ENCODE measurements around the gene LIG4.
"Not testable (repeated sequence)": the region's sequence is repeated elsewhere in the genome, so short reads cannot be mapped to it uniquely, and the experiment has no call there.

LIG4 gene

DNA sequence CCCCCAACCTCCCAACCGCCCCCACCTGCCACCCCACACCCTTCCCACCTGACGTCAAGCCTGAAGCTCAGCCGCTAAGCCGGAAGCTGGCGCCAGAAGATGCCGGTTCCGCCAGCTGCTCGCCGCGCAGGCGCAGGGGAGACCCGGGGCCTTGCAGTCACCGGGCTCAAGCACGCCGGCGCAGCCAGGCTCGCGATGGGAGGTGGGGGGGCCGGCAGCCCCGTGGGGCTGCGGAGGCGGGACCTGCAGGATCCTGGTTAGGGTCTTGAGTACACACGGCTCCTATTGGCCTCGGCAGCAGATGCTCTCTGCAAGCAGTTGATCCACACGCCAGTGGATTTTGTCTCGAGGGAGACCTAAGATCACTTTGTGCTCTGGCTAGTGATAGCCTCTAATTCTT lies at the start of gene LIG4:
Gene LIG4, minus strand, starts transcription at position 101 of the 400 bp plus-strand sequence. CDS start 4,268 bp downstream, outside the sequence.
- FAIRE-seq (no peak), DNase-seq (ENCODE audit: low spot score) (peak; percentile 89)

DNA sequence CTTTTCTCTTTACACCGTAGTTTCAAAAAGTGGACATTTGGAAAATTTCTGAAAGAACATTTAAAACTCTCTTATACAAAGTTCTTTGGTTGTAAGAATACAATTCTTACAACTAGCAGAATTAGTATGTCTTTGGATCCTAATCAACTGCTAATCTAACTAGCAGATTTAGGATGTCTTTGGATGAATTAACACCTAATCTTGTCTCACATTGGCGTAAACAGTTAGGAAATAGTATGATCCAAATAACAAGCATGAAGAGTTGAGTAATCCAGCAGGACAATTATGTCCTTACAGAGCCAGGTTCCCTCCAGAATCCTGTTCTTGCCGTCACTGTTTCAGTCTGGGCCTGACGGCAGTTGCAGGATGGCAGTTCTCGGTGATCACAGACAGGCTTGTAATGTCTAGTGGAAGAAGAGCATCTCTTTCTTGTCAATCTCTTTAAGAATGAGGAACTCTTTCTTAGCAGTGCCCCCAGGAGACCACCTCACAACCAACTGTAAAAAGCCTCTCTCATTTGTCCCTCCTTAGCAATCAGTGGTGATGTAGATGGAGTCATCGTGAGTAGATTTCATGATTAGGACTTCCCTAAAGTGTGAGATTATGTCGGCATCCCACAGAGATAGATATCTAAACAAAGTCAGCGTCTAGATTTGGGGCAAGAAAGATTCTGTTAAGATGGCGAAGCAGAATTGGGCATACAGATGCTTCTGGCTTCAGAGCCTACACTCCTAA lies 48.5 kb upstream of the LIG4 start:
- DNase-seq (ENCODE audit: low spot score) (no peak), FAIRE-seq (no peak)

DNA sequence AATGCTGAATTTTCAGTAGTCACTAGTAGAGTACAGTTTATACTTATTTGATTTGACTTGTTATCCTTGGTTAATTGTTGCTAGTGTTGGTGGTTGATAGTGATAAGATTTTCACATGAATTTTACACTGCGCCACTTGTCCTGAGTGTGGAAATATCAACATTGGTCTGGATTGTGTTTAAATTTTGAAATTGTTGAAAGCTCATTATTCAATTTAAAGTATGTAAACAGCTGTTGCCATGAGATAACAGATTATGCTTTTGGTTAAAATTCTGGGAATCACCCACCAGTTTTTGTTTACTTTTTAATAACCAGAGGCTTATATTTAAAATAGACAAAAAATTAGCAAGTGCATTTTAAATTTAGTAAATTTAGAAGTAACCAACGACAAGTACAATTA lies 41.9 kb upstream of the LIG4 start:
- FAIRE-seq: no peak
- no peak for DNase-seq (ENCODE audit: low spot score)

DNA sequence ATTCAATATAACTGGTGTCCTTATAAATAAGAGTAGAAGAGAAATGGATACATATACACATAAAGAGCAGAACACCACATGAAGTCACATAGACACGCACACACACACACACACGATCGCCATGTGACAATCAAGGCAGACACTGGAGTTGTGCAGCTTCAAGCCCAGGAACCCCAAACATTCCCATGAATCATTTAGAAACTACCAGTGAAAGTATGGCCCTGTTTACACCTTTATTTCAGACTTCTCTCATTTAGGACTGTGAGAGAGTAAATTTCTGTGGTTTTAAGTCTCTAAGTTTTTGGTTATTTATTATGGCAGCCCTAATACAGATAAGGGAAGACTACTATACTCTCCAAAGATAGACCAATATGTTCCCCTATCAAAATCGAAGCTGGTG lies 33.8 kb upstream of the LIG4 start:
- FAIRE-seq: no peak
- DNase-seq (ENCODE audit: low spot score): no peak

DNA sequence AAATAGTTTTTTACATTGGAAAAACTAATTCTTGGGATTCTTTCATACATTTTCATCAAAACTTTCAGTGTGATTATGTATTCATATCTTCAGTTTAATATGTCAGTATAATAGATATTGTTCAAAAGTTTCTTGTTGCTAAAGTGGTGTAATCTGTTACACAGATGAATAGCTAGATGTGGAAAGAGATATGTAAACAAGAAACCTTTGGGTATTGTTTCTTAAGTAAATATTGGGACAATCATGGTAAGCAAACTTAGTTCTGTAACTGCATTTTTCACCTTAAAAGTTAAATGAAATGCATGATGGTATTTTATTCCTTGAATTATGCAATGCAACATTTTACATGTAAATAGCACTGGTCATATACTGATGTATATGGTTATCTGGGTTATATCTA lies 15.0 kb upstream of the LIG4 start:
- no peak for DNase-seq (ENCODE audit: low spot score)
- no peak for FAIRE-seq

DNA sequence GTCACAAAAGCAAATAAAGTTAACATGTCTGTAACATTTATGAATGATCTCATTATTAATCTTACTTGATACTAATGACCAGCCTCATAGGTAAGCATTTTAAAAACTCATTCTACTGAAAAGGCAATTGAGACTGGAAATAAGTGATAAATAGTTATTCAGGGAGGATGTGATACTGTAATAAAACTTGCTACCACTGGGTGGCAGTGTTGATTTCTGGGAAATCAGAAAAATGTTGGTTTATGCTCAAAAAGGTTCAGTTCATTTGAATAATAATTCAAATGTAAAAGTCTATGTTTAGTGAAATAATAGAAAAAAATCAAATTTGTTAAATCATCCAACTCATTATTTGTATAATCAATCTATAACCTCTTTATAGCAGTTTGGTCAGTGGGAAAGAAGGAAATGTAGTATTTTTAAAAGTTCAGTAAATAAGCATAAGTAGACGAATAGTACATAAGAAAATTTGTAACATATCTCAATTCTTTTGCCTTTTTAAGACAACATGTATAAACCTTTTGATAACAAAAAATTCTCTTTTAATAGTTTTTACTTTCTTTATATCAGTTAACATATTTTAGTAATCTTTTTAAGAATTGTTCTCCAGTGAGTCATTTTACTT lies 12.4 kb upstream of the LIG4 start:
- DNase-seq (ENCODE audit: low spot score): no peak
- FAIRE-seq: no peak

DNA sequence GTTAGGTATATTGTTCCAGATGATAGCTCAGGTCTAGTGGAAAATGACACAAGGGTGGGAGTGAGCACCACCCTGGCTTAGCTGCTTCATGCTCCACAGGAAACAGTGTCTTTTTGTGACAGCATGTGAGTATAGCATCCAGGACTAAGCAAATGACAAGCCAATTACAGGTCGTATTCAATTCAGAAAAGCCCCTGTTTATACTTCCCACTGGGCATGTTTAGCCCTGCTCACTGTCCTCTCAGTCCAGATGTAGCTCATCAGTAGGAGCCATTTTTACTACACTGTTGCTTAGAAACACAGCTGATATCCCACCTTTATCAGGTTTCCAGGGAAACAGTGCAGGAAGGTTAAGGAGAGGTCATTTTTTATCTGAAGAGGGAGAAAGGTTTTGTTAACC lies 10.8 kb upstream of the LIG4 start:
- FAIRE-seq: no peak
- DNase-seq (ENCODE audit: low spot score): no peak

DNA sequence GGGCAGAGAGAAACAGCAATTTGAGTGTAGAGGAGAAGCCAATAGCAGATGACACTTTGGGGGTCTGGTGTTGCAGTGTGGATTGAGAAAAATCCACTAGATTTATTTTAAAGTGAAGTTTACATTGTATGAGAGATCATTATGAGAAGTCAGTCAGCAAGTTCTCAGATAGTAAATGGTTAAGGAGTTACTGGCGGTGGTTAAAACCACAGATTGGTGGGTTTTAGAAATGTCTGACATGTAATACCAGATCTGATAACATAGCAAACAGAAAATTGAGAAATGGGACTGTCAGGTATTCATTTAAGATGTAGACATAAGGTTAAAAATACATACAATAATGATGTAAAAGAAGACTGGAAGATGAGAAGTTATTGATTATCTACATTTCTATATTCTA lies 10.1 kb upstream of the LIG4 start:
- no peak for FAIRE-seq
- no peak for DNase-seq (ENCODE audit: low spot score)

DNA sequence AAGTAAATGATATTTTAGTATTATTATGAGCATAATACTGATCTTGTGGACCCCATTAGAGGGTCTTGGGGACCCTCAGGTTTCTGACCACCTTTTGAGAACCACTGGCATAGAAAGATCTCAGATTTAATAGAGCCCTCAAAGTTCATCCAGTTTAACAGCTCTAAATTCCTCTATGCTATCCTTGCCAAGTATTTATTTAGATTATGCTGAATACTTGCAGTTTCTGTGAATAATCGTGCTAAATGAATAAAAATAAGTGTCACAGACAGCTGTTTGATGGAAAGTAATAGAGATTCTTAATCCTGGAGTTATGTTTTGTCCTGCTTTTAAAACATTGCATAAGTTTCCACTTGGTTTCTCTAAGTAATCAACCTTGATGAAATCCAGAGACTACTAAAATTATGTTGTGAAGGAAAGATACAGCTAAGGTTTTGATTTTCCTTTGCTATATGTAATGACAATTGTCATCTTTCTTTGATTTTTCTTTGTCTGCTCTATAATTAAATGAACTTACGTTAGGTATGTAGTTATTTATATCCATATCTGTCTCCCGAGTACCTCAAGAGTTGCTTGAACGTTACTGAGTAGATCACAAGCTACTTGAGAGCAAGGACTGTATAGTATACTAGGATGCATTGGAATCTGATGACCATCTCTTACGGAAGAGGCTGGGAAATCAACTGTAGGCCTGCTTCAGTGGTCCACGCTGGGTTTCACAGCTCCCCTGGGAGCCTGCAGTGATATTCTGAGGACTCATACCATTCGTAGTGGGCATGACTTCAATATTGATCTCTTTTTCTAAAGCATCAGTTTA lies 8.6 kb upstream of the LIG4 start:
- FAIRE-seq: no peak
- DNase-seq (ENCODE audit: low spot score): no peak

DNA sequence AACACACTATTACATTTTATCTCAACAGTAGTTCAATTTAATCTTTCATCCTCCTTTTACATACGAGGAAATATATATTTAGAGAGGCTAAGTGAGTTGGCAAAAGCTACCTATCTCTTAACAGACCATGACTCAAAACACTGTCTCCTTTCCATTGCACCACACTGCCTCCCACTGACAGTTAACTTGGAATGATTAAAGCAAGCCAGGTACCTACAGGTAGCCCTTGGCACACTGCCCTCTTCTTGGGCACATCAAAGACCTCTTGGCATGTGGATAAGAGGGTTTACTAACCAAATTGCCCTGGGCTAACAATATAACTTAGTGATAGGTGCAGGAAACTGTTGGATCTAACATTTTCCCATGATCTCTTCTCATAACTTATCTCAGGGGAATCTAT lies 4.7 kb upstream of the LIG4 start:
- no peak for DNase-seq (ENCODE audit: low spot score)
- no peak for FAIRE-seq

DNA sequence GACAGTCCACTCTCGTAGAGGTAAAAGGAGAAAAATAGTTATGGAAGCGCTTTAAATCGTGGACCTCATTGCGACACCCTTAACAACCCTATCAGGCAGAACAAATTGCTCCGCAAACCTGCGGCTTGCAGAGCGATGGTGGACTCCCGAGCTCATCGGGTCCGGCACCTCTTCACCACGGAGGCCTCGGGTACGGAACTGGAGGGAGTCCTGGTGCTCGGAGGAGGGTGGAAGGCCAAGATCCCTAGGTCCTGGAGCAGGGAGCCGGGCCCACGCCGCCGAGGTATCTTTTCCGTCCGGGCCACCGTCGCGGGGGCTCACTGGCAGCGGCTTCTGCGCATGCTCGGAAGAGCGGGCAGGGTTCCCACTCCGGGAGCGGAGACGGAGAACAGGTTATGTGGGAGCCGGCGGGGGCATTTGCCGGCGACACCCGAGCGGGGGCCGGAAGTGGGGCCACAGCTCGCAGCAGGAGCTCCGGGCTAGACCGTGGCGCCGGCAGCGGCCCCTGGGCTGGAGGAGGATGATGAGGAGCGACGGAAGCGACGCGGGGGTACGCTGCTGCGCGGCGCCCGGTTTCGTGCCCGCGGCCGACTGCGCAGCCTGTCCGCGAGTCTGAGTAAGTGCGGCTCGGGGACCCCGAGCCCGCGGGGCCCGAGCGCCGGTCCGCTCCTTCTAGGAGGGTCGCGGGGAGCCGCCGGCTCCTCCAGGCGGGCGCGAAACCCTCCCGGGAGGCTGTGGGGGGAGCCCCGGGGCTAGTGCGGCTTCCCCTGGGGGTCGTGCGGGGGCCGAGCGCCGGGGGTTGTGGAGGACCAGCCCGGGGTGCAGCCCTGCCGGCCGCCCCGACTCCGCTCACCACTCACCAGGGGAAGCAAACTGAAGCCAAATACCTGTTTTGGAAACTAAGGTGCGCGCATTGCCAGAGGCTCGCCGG lies 3.0 kb upstream of the LIG4 start, which contains the start of gene ABHD13:
Gene ABHD13, plus strand, starts transcription at position 349 of the 931 bp plus-strand sequence. CDS start 10,827 bp downstream, outside the sequence.
- DNase-seq (ENCODE audit: low spot score) (peak; percentile 88), FAIRE-seq (no peak)

DNA sequence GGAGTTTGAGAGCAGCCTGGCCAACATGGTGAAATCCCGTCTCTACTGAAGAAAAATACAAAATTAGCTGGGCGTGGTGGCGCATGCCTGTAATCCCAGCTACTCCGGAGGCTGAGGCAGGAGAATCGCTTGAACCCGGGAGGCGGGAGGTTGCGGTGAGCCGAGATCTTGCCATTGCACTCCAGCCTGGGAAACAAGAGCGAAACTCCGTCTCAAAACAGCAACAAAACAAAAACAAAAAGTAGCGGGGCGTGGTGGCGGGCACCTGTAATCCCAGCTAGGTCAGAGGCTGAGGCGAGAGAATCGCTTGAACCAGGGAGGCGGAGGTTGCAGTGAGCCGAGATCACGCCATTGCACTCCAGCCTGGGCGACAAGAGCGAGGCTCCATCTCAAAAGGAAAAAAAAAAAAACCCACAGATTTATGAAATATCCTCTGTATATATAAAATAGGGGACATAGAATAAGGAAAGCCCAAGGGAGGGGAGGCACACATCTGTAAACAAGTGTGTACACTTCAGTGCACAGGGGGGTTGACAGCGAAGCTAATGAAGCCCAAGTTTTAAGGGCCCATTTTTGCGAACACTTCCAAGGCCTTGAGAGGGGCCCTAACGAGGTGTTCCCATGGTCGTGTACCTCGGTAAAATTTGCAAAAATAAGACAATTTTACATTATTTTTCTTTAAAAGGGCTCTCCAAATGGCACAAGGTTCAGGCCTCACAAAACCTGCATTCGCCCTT lies 2.1 kb upstream of the LIG4 start:
- FAIRE-seq; DNase-seq (ENCODE audit: low spot score): not testable (repeated sequence)

DNA sequence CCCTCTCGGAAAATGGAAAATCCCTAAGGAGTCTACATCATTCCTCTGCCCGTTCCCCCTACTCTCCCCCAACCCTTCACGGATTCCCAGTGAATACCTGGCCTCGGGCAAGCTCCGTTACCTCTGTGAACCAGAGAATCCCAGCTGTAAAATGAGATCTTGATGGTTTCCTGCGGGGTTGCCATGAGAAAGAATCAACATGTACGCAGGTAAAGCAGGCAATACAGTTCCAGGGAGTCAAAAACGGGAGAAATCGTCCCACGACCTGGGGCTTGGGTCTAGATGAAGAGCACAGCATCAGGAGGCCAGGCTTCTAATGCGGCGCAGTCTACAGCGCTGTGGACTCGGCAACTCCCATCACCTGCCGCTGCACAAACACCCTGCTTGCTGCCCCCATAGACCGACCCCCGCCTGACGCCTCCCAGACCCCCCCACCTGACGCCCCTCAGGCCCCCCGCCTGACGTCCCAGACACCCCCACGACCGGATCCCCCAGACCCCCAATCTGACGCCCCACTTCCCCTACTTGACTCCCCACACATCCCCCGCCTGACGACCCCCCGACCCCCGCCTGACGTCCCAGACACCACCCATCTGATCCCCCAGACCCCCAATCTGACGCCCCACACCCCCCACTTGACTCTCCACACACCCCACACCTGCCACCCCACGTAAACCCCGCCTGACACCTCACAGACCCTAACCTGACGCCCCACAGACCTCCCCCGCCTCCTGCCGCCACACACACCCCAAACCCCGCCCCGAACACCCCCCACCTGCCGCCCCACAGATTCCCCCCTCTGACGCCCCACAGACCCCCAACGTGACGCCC lies 680 bp downstream of the LIG4 start:
- FAIRE-seq: no peak
- DNase-seq (ENCODE audit: low spot score): peak; percentile 4

DNA sequence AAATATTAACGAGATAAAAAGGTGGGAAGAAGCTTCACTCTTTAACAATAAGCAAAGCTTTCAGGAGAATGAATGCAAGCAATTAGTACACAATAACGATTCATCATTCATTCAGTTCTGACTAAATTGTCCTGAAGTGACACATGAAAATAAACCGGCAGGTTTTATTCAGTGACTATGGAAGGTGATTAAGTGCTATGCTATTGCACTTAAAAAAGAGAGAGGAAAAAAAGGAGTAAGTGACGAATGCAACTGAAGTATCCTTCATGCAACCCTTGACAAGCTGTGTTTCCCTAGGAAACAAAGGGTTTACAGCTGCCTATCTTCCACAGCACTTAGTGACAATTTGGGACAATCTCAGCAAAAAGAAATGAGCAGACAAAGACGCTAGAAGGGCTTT lies 1.4 kb downstream of the LIG4 start:
- DNase-seq (ENCODE audit: low spot score) (no peak), FAIRE-seq (no peak)

DNA sequence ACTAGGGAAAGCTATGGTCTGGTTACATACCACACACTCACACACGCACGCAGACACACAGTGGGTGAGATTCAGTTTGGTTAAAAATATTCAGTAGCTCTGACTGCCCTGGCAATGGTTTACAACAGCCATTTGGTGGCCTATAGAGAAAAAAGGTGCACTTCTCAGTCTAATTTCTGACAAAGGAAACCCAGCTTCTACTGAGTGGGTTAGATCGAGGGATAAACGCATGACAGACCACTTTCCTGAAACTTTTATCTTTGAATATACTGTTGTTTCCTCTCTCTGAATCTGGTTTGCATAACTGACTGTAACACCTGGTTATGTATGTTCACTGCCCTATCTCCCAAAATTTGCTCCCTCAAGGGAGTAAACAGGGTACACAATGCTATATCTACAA lies 2.5 kb downstream of the LIG4 start:
- FAIRE-seq: no peak

DNA sequence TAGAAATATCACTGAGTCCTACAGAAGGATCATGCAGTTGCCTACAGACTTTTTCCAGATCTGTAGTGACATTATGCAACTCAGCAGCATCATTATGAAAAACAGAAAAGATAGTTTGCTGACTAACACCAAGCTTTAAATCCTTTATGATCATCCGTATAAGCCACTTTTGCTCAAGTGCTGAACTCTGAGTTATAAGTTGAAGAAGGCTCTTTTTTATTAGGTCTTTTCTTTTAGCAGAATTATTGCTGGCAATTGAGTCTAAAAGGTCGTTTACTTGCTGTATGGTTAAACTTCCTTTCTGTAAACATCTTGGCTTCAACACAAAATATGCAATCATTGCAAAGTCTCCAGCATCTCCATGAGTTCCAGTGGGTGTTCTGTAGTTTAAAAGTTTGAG lies 4.8 kb downstream of the LIG4 start:
- FAIRE-seq (no peak), DNase-seq (ENCODE audit: low spot score) (no peak)

More for the DNA sequence above, 2.5 kb downstream of the LIG4 start:
- DNase-seq (ENCODE audit: low spot score): no peak

DNA sequence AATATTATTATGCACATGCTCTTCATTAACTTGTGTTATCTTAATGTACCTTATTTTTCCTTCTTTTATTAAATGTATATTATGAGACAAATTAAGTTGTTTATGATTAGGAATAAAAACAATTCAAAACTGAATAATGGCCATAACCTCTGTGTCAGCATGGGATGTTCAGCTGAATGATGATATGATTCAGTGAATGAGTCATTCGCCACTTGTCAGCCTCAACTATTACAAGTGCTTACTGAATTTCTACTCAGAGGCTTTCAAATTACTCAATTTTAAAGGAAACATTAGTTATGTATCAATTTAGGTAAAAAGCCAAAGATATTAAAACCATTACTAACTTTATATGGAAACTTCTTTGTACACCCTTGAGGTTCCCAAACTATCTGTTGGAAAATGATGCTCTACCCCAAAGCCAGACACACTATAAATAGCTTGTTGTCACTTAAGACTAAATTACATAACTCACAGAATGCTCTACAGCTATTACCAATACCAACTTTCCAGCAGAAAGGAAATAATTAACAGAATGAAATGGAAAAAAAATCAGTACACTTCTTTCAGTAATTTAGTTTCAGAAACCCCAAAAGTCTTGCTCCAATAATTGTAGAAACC lies 14.4 kb downstream of the LIG4 start:
- FAIRE-seq: no peak
- DNase-seq (ENCODE audit: low spot score): no peak

DNA sequence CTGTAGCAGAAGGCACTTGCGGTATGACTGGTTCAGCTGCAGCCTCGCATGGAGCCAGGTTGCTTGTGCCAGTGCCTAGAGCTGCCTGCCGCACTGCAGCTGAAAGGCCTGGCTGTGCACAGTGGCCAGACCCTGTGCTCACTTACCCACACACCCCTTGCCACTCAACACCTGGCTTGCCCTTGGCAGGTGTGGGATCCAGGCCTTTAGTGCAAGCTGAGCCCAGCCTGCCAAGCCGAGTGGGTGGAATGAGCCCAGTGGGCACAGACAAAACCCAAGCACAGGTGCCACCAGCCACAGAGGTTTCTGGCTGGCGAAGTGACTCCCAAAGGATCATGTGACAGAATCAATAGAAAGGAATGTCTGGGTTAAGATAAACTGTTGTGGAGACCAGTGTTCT lies 19.5 kb downstream of the LIG4 start:
- DNase-seq (ENCODE audit: low spot score): no peak
- FAIRE-seq: no peak

DNA sequence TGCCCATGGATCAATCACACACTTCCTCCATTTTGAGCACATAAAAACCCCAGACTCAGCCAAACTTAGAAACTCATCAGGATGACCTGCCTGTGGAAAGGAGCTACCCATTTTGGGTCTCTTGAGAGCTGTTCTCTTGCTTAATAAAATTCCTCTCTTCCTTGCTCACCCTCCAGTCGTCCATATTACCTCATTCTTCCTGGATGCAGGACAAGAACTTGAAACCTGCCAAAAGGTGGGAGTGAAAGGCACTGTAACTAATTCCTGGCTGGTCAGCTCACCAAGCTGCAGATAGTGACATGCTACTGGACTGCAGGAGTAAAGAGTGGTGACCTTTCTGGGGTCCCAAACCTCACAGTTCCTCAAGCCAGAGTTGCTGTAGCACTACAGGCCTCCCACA lies 20.2 kb downstream of the LIG4 start:
- DNase-seq (ENCODE audit: low spot score) (no peak), FAIRE-seq (no peak)
